Heart left ventricle (tissue), 13 donors: ENCODE results near the gene BCAR1.

Source experiments
- CTCF ChIP-seq, 12 donors: fragments of 200-600 bp; sonication (generic) in 4 of 12; IDR thresholded peaks; one replicate each; pipeline versions ENCODE4 v1.5.0 to v1.8.0; 2018 to 2022; ENCODE audit warnings: antibody characterized with exemption in 12 of 12, mild to moderate bottlenecking in 5 of 12
- POLR2A ChIP-seq, 2 donors: fragments of 450-650 bp; IDR thresholded peaks; one replicate each; pipeline ENCODE4 v1.6.1; 2017; ENCODE audit warnings: antibody characterized with exemption in 2 of 2, mild to moderate bottlenecking in 2 of 2, moderate library complexity in 2 of 2
- donor health status: ischemic (EF 13 %, LVEDD 7.1; RV severe dilation, severe dysfunction).
- donor health status: DM: no; HTN: yes; CAD: no.
- donor health status: DM: no; HTN: no; CAD: no.
- donor health status: ischemic (EF 25% LVEDD 6.9; RV normal size, moderate dysfunction).
- donor health status: ischemic (EF 25% LVEDD 5.7; RV mildly dilated, moderate dysfunction).
- donor health status: ischemic (EF 35%, LVEDD 5.7; RV mildly dilated, moderate dysfunction).
- donor health status: nonischemic (EF 11% LVEDD 7.7; RV severe dilation, severe dysfunction).
- donor health status: DM: yes; HTN: yes; CAD: no.
- donor health status: PGD.
- donor health status: ischemic (EF 29% LVEDD 5.4; RV normal size, mild dysfunction).
- donor health status: nonischemic (EF 23%, LVEDD 6.1; RV moderate dilation, normal function).

DNA sequence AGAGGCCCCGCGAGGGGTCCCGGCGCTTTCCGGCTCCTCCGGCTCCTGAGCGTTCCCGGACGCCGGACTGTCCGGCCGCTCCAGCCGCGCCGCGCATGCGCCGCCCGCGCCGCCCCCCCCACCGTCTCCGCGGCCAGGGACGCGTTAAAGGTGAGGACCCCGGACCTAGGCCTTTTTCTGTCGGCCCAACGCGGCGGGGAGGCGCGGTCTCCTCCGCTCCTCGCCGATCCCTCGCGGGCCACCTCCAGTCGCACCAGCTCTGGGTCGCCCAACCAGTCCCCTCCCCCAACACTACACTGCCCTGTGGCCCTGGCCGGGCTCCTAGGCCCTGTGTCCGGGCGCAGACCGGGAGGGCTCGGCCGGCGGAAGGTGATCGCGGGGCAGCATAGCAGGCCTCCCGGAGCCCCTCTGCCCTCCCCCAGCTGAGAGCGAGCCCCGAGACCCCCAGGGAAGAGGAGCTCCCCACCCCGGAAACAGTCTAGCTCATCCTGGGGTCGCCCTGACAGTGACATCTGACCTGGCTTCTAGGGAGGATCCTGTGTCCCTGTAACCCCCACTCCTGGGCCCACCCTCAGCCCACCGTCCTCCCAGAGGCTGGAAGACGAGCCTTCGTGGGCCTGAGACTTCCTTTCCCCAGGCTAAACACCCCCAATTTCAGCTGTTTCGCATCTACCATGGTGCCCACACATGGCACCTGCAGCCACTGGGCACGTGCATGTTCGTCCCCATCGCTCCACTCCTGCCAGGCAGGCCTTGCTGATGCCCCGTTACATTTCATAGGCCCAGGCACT, 14.7 kb upstream of the BCAR1 start:
- TF ChIP-seq POLR2A (IDR thresholded peaks at IDR 0.05) (peak in 1 of 2 donors; percentile 65), CTCF (IDR thresholded peaks at IDR 0.05) (no peak)
